ENCODE measurements around the gene TOR1AIP1. TPM values are rescaled to one million over a fixed set of nuclear protein-coding genes. Genes with fewer than 3 reads are reported as not detected.

TOR1AIP1 gene
- total RNA-seq, 1 donor from 2014 or later, result 60.7 TPM

DNA sequence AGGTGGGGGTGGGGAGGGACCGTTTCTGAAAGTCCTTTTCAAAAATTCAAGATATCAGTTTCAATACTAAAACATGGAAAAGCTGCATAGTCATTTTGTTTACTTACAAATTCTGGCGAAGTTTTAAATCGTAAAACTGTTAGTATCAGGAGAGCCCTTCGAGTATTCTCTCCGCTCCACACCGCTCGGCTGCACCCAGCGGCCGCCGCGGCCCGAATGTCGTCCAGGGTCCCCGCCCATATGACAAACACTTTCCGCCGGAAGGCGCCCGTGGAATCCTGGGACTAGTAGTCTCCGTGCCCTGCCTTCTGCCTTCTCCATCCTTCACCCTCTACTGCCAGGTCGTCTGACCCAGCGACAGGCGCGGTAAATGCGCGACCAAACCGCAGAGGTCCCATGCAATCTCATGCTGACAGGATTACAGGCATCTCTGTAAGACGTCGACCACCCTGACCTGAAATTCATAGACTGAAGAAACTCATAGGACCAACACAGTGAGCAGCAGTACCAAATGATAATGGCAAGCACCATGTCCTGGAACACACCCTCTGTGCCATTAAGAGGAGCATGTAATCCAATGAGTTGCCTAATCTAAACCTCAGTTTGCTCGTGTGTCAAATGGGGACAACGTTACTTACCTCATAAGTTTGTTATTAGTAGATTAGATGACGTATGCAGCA, 4.4 kb upstream of the TOR1AIP1 start, which contains the start of gene TOR1AIP2:
TSS of gene TOR1AIP2 (minus strand) at position 218 of the 680 bp plus-strand sequence. CDS start 25,138 bp downstream, outside the sequence.
- intact Hi-C loops (cut with DNase I), result no loop called here
- ATAC-seq (peak; percentile 77), DNase-seq (ENCODE audit: low spot score) (peak; percentile 94)

DNA sequence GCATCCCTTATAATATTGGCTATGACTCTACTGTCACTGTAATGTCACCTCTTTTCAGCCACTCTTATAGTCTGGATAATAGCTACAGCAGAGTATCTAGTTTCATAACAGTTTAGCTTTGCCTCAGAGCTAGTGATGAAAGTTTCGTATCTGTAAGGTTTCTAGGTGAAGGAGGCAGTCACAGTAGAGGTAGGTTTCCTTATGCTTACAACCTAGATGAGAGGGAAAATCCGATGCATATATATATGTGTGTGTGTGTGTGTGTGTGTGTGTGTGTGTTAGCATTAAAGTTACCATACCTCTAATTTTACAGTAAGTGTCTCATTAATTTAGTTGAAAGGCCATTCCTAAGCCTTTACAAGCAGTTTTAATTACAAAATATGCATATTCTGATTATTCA, 2.3 kb upstream of the TOR1AIP1 start:
- no peak for DNase-seq (ENCODE audit: low spot score)
- intact Hi-C loops (cut with DNase I), result no loop called here
- ATAC-seq, result no peak

GRCh38 chr1:179881642-179882252, 338 bp upstream of the TOR1AIP1 start:
- DNase-seq (ENCODE audit: low spot score) (peak; percentile 92), ATAC-seq (peak; percentile 51)
- intact Hi-C loops (cut with DNase I), result no loop called here

DNA sequence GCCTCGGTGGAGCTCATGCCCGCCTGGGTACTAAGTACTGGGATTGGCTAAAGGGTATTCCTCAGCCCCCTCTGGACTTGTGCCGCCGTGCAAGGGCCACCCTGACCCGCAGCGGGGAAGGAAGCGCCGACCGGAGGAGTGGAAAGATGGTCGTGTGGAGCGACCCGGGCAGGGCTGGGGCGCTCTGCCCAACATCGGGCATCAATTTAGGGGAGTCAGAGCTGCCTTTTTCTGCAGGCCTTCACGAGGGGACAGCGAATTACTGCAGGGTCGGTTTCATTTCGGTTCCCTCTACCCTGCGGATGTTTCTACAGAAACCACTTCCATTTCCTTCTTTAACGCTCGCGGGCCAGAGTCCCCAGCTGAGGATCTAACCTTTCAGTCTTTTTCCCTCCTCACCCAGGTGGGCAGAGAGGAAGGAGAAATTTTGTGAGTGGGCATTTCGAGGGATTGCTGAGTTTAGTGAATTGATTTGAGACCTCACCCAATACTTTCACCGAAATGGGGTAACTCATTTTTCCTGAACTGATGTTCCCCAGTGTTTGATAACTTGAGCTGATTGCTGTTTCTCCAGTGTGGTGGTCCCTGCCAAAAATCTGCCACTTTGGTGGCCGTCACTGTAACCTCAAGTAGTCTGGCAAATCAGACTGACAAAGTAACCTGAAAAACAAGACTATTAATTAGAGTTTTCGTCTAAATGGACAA, 1.1 kb downstream of the TOR1AIP1 start:
- ATAC-seq, result no peak
- intact Hi-C loops (cut with DNase I), result no loop called here
- DNase-seq (ENCODE audit: low spot score), result no peak

DNA sequence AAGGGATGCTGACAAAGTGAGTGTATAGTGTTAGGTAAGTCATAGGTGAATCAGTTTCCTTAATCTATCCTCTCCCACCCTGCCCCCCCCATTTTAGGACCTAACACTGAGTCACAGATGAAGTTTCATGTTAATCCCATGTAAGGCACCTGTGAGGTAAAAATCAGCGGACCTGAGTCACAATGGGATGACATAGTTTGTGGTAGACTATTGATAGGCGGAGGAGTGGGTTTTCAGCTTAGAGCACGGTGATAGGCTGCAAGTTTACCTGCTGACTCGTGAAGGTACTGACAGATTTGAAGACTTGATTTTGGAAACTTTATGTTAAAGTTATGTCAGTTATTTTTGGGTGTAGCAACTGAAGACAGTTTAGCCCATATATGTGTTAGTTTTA, 1.7 kb downstream of the TOR1AIP1 start:
- intact Hi-C loops (cut with DNase I), result no loop called here
- ATAC-seq, result no peak
- no peak for DNase-seq (ENCODE audit: low spot score)

DNA sequence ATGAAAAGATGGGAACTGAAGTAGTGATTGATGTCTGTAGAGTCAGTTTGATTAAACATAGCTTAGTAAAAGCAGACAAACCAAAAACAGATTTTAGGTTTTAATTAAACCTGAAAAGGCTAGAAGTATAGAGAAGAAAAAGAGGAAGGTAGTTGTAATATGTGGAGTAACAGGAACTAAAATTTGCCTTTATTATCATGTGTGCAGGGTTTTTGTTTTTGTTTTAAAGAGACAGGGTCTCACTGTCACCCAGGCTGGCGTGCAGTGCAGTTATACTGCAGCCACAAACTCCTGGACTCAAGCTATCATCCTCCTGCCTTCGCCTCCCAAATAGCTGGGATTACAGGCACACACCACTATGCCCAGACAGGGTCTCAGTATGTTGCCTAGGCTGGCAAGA, 6.0 kb downstream of the TOR1AIP1 start:
- intact Hi-C loops (cut with DNase I), result no loop called here
- no peak for DNase-seq (ENCODE audit: low spot score)
- no peak for ATAC-seq

DNA sequence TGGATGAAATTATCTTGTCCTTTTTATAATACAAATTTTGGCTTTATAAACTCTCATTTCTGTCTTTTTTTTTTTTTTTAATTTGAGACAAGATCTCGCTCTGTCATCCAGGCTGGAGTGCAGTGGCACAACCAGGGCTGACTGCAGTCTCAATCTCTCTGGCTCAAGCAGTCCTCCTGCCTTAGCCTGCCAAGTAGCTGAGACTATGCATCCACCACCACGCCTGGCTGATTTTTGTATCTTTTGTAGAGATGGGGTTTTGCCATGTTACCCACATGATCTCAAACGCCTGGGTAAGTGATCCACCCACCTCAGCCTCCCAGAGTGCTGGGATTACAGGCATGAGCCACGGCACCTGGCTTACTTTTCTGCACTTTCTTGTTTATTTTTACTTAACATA, 7.5 kb downstream of the TOR1AIP1 start:
- intact Hi-C loops (cut with DNase I), result no loop called here
- no peak for DNase-seq (ENCODE audit: low spot score)
- ATAC-seq, result no peak

DNA sequence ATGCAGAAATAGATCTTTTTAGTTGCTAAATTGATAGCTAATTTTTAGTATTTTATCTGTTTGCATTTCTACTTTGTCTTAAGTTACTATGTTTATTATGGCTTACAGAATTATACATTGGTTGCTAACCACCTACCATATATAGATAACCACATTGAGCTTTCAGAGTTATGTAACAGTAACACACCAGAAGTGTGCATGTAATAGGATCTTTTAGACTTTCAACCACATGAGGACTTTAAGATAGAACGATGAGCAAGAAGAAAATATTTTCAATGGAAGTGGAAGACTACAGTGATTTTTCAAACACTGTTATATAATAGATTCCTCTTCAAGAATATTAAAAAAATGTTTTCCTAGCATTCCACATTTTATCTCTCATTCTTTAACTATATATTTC, 28.8 kb downstream of the TOR1AIP1 start:
- no peak for DNase-seq (ENCODE audit: low spot score)
- intact Hi-C loops (cut with DNase I), result no loop called here
- ATAC-seq, result no peak

- intact Hi-C loops (cut with DNase I), result no loop called here
- no peak for ATAC-seq
- DNase-seq (ENCODE audit: low spot score), result no peak
These were observed 29.7 kb downstream of the TOR1AIP1 start for GRCh38 chr1:179911812-179912211.

DNA sequence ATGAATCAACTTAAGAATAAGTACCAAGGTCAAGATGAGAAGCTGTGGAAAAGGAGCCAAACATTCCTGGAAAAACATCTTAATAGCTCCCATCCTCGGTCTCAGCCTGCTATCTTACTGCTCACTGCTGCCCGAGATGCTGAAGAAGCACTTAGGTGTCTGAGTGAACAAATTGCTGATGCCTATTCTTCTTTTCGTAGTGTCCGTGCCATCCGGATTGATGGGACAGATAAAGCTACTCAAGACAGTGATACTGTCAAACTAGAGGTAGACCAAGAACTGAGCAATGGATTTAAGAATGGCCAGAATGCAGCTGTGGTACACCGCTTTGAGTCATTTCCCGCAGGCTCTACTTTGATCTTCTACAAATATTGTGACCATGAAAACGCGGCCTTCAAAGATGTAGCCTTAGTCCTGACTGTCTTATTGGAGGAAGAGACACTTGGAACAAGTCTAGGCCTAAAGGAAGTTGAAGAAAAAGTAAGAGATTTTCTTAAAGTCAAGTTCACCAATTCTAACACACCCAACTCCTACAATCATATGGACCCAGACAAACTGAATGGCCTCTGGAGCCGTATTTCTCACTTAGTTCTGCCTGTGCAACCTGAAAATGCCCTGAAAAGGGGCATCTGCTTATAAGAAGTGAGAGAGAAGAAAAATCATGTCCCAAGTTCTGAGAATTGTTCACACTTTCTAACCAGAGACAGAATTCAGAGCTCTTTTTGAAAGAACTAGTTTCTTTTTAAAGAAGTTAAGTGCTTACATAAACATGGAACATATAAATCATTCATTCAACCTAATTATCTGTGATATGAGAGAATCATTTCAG, 35.7 kb downstream of the TOR1AIP1 start:
- no peak for DNase-seq (ENCODE audit: low spot score)
- ATAC-seq, result no peak
- intact Hi-C loops (cut with DNase I), result no loop called here

GRCh38 chr1:179921472-179921871, 39.4 kb downstream of the TOR1AIP1 start:
- intact Hi-C loops (cut with DNase I), result no loop called here
- ATAC-seq, result no peak

GRCh38 chr1:179921981-179922872, 40.1 kb downstream of the TOR1AIP1 start:
- DNase-seq (ENCODE audit: low spot score) (no peak), ATAC-seq (peak; percentile 34)
- intact Hi-C loops (cut with DNase I), result no loop called here

More at GRCh38 chr1:179921472-179921871, 39.4 kb downstream of the TOR1AIP1 start:
- no peak for DNase-seq (ENCODE audit: low spot score)

- DNase-seq (ENCODE audit: low spot score) (no peak), ATAC-seq (no peak)
- intact Hi-C loops (cut with DNase I), result no loop called here
These were observed 40.9 kb downstream of the TOR1AIP1 start for GRCh38 chr1:179923029-179923428.

- no peak for ATAC-seq
- DNase-seq (ENCODE audit: low spot score), result no peak
- intact Hi-C loops (cut with DNase I), result no loop called here
These were observed 42.2 kb downstream of the TOR1AIP1 start for GRCh38 chr1:179924268-179924667.

DNA sequence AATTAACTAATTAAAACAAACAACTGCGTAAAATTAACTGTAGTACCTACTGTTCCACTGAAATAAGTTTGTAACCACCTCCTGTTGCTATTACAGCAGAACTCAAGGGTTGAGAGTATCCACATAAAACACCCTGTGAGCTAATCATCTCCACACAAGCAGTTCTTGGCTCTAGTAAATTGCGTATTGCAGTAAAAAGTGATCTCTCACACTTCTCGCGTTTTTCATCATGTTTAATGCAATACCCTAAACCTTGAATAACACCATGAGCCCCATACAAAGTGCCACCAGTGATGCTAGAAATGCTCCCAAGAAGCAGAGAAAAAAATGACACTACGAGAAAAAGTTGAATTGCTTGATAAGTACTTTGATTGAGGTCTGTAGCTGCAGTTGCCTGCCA, 43.2 kb downstream of the TOR1AIP1 start:
- ATAC-seq (no peak), DNase-seq (ENCODE audit: low spot score) (no peak)
- intact Hi-C loops (cut with DNase I), result no loop called here

GRCh38 chr1:179925922-179926849, 44.1 kb downstream of the TOR1AIP1 start:
- ATAC-seq, result no peak
- intact Hi-C loops (cut with DNase I), result no loop called here
- no peak for DNase-seq (ENCODE audit: low spot score)

DNA sequence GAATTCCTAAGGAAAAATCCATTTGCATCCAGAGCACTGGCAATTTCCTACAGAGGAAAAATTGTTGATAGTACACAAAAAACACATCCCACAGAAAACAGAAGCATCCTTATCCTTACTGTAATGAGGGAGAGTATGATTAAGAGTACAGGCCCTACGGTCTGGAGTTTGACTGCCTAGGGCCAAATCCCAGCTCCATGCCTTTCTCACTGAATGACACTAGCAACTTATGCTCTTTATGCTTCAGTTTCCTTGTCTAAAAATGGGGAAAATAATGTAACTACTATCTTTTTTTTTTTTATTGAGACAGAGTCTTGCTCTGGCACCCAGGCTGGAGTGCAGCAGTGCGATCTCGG, 44.7 kb downstream of the TOR1AIP1 start:
- intact Hi-C loops (cut with DNase I), result no loop called here
- no peak for ATAC-seq

More for the DNA sequence above, 44.7 kb downstream of the TOR1AIP1 start:
- no peak for DNase-seq (ENCODE audit: low spot score)

All from sciatic nerve (tissue), 2 donors.